Small intestine (tissue), 7 donors: ENCODE results near the gene PGAM2. TPM values are rescaled to one million over a fixed set of nuclear protein-coding genes. Genes with fewer than 3 reads are reported as not detected.

ENCODE experiments used
- DNase-seq, 2 donors: peaks; one replicate each; pipeline versions ENCODE4 v3.0.0 to v3.0.0-alpha.2; 2013
- FAIRE-seq: peaks from 2 replicates; lab custom pipeline; 2012; peaks lifted over from hg19 to GRCh38; lab: Jason Lieb, UNC
- H3K27ac ChIP-seq, 3 donors: one replicate each; pipeline ENCODE4 v1.5.1; 2013; ENCODE audit warnings: low read length in 2 of 3, mild to moderate bottlenecking in 2 of 3, control low read depth in 1 of 3, inconsistent platforms in 1 of 3, low read depth in 1 of 3, moderate library complexity in 1 of 3
- H3K27me3 ChIP-seq, 3 donors: one replicate each; pipeline ENCODE4 v1.6.1; 2013; ENCODE audit warnings: low read length in 3 of 3, inconsistent platforms in 1 of 3; ENCODE audit not compliant: control insufficient read depth in 3 of 3, insufficient read depth in 3 of 3
- H3K36me3 ChIP-seq, 3 donors: one replicate each; pipeline ENCODE4 v1.6.1; 2013; ENCODE audit warnings: low read length in 3 of 3, inconsistent platforms in 1 of 3, low read depth in 1 of 3, mild to moderate bottlenecking in 1 of 3, moderate library complexity in 1 of 3; ENCODE audit not compliant: control insufficient read depth in 3 of 3, insufficient read depth in 2 of 3
- H3K4me1 ChIP-seq, 3 donors: one replicate each; pipeline ENCODE4 v1.6.1; 2013; ENCODE audit warnings: low read length in 2 of 3, inconsistent platforms in 1 of 3, low read depth in 1 of 3, mild to moderate bottlenecking in 1 of 3, moderate library complexity in 1 of 3; ENCODE audit not compliant: control insufficient read depth in 3 of 3, insufficient read depth in 2 of 3
- H3K4me3 ChIP-seq, 3 donors: one replicate each; pipeline ENCODE4 v1.5.1; 2013; ENCODE audit warnings: low read length in 3 of 3, control low read depth in 1 of 3, inconsistent platforms in 1 of 3, low read depth in 1 of 3, mild to moderate bottlenecking in 1 of 3, moderate library complexity in 1 of 3
- H3K9me3 ChIP-seq, 2 donors: one replicate each; pipeline ENCODE4 v1.6.1; 2013; ENCODE audit warnings: low read depth in 1 of 2, low read length in 1 of 2; ENCODE audit not compliant: control insufficient read depth in 2 of 2, insufficient read depth in 1 of 2
- WGBS, 3 donors: extraction: QIAGEN DNeasy Blood & Tissue Kit; methylation state at CpG; one replicate each; pipeline ENCODE4 v1.1.7; 2013; 5-methylcytosine and 5-hydroxymethylcytosine counted together
- polyA plus RNA-seq, 4 donors: library from polyadenylated mRNA; stranded (reverse) in 3 of 4; unstranded in 1 of 4; fragments of 200-250 nt in 3 of 4; fragments of 120-200 nt in 1 of 4; gene quantifications; one replicate each; pipeline versions ENCODE4 v1.2.1 to v1.2.3, GENCODE V29; 2013
- donor health status: healthy with polysubstance abuse.
- donor health status: control.
- donor health status: control.
- donor health status: Bipolar disorder and iron deficiency.
- donor health status: healthy.

Gene PGAM2
- polyA plus RNA-seq, 4 donors: 1.00 to 5.7 (median 2.1) TPM

DNA sequence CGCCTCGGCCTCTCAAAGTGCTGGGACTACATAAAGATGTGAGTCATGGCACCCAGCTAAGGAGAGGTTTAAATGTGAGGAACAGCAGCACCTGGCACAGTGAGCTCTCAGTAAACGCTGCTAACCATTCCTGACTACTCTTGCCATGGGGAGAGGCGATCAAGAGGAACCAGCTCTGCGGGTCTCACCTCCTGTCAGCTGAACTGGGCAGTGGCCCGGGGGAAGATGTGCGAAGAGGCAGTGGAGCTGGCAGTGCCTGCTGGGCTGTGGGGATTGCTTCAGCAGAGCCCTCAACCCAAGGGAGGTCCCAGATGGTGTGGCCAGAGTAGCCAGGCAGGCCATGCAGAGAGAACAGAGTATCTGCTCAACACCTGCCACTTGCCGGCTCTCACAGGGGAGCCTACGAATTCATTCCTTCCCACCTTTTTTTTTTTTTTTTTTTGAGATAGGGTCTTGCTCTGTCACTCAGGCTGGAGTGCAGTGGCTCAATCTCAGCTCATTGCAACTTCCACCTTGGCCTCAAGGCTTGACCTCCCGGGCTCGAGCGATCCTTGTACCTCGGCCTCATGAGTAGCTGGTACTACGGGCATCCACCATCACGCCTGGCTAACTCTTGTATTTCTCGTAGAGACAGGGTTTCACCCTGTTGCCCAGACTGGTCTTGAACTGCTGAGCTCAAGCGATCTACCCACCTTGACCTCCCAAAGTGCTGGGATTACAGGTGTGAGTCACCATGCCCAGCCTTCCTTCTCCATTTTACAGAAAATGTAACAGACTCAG lies 10.1 kb upstream of the PGAM2 start:
- DNase-seq (no peak), FAIRE-seq (no peak)
- WGBS, 3 donors: 91 to 93% (median 92%) methylated on average over 16 to 17 of the region's 17 CpGs
- Histone ChIP-seq H3K4me3 (no peak overlapping the region), H3K4me1 (peaks cover 0 to 13% (median 9%) of the 10 kb centered on the region in 3 donors), H3K36me3 (peaks cover 9 to 86% (median 18%) of the 10 kb centered on the region in 3 donors), H3K27me3 (no peaks in the 10 kb centered on the region), H3K27ac (peak overlapping the region in 1 of 3 donors; percentile 61), H3K9me3 (no peaks in the 10 kb centered on the region)

DNA sequence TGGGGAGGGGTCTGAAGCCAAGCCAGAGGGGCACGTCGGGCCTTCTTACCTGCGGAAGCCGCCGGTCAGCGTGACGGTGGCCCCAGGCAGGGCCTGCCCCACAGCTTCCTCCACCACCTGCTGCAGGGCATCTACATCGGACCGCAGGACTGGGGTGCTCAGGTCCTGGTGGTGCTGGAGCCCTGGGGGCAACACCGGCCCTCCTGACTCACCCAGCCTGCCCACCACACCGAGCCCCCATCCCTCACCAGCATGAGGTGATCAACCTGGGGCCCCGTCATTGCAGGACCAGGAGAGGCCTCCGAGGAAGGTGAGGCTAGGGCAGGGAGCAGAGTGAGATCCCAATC lies 9.0 kb upstream of the PGAM2 start:
- FAIRE-seq (no peak), DNase-seq (no peak)
- Histone ChIP-seq H3K9me3 (no peaks in the 10 kb centered on the region), H3K27me3 (no peaks in the 10 kb centered on the region), H3K4me3 (no peak overlapping the region), H3K27ac (peak overlapping the region in 2 of 3 donors; percentile 50 to 86), H3K36me3 (peaks cover 6 to 75% (median 16%) of the 10 kb centered on the region in 3 donors), H3K4me1 (peaks cover 0 to 13% (median 9%) of the 10 kb centered on the region in 3 donors)
- WGBS, 3 donors: 81 to 95% (median 86%) methylated on average over 11 to 13 of the region's 13 CpGs

DNA sequence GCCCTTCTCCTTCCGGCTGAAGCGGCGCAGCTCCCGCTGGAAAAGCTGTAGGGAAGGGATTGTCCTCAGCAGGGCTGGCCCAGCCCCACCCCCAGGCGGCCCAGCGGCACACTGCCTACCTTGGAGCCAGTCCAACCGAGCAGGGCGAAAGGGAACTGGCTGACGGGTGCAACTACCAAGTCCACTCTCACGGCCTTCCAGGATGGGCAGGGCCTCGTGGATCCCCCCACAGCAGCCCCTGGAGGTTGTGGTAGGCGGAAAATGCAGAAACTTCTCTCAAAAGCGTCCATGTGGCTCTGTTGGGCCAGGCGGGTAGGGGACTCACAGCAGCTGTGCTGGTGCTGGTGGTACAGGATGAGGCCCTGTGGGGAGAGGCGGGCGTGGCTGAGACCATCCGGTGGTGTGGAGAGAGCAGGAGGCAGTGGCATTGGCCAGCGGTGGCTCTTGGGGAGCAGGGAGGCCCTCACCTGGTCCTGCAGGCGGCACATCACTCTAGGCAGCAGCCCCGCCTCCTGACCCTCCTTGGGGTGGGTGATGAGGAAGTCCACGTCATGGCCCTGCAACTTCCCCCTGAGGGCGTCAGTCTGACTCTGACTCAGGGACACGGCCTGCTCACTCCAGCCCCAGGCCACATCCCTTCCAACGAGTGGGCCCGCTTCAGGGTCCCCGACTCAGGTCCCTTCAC lies 8.4 kb upstream of the PGAM2 start:
- FAIRE-seq: no peak
- H3K27ac ChIP-seq: peak overlapping the region in 2 of 3 donors; percentile 50 to 86
- peaks cover 0 to 13% (median 9%) of the 10 kb centered on the region in 3 donors for H3K4me1 ChIP-seq
- no peak overlapping the region for H3K4me3 ChIP-seq
- peaks cover 5 to 70% (median 16%) of the 10 kb centered on the region in 3 donors for H3K36me3 ChIP-seq
- no peaks in the 10 kb centered on the region for H3K27me3 ChIP-seq
- no peaks in the 10 kb centered on the region for H3K9me3 ChIP-seq
- 33 to 57% (median 44%) methylated on average over 25 to 26 of the region's 26 CpGs for WGBS, 3 donors
- peak in 1 of 2 donors; percentile 92 for DNase-seq

DNA sequence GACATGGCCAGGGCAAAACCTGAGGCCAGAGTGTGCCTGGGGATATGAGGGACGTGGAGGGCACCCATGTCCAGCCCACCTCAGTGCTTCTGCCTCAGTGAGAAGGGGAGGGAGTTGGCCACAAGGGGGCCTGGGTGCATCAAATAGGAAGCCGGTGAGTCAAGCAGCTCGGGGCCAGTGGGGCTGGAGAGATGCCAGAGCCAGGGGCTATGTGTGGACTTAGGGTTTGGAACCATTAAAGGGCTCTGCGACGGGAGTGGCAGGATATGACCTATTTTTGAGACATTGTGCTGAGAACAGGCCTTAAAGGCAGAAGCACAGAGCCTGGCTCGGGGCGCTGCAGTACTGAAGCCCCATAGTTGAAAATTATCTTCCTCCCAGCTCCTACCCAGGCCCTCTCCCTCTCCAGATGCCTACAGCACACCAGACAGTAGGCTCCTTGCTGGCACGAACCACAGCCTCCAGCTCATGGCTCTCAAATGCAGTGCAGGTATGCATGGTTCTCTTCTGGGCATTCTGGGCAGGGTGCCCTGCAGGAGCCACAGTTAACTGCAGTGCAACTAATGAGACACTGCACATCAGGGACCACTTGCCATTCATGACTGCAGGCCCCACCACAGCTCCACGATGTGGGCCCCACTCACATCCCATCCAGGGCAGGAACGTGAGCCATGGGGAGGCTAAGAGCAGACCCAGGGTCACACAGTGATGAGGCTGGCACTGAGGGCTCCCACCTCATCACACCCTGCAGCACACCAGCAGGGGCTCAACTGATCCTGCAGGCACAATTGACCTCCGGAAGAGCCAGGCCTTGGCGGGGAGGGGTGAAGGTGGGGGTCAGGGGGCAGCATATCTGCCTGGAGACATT lies 7.2 kb upstream of the PGAM2 start:
- WGBS, 3 donors: 52 to 61% (median 61%) methylated on average over 12 of the region's 12 CpGs

DNA sequence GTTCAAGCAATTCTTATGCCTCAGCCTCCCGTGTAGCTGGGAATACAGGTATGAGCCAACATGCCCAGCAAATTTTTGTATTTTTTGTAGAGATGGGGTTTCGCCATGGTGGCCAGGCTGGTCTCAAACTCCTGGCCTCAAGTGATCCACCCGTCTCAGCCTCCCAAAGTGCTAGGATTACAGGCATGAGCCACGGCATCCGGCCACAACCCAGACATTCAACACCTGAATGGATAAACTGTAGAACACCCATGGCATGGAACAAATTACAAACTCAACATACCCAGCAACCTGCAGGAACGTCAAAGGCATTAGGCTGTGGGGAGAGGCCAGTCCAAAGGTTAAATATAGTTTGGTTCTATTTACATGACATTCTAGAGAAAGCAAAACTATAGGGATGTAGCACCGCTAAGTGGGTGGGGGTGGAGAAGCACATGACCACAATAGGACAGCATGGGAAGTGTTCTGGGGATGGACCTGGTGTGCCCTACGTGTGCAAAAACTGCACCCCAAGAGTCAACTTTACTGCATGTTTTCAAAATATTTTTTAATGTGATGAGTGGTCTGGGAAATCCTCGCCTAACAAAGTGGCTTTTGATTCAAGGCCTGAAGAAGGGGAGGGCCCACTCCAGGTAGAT lies 6.5 kb upstream of the PGAM2 start:
- H3K9me3 ChIP-seq: no peaks in the 10 kb centered on the region
- peak overlapping the region in 2 of 3 donors; percentile 22 to 37 for H3K27ac ChIP-seq
- H3K4me1 ChIP-seq: peaks cover 0 to 14% (median 9%) of the 10 kb centered on the region in 3 donors
- no peak overlapping the region for H3K4me3 ChIP-seq
- no peaks in the 10 kb centered on the region for H3K27me3 ChIP-seq
- peaks cover 5 to 50% (median 11%) of the 10 kb centered on the region in 3 donors for H3K36me3 ChIP-seq
- FAIRE-seq (no peak), DNase-seq (peak; percentile 66 to 68)
- 36 to 59% (median 50%) methylated on average over 9 of the region's 9 CpGs for WGBS, 3 donors

More for the DNA sequence above, 7.2 kb upstream of the PGAM2 start:
- peaks cover 5 to 57% (median 13%) of the 10 kb centered on the region in 3 donors for H3K36me3 ChIP-seq
- H3K9me3 ChIP-seq: no peaks in the 10 kb centered on the region
- no peak overlapping the region for H3K4me3 ChIP-seq
- H3K27ac ChIP-seq: peak overlapping the region; percentile 8 to 86 (median 37)
- H3K27me3 ChIP-seq: no peaks in the 10 kb centered on the region
- no peak for FAIRE-seq
- H3K4me1 ChIP-seq: peaks cover 0 to 13% (median 9%) of the 10 kb centered on the region in 3 donors
- DNase-seq: peak; percentile 50 to 59

DNA sequence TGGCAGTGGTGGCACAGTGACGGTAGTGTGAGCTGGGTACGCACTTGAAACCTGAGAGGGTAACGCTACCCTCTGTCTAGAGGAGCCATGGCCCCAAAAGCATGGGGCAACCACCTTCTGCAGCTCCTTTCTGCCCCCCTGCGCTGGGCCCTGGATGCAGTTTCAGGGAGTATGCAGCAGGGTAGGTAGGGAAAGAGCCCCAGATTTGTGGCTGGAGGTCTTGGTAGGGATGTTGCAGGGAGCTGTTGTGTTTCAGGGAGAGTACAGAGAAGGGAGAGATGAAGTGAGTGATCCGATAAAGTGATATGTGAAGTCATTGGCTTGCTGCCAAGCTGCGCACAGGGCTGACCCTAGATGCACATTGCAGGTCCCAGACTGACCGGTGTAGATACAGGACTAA lies 2.7 kb upstream of the PGAM2 start:
- Histone ChIP-seq H3K27ac (no peak overlapping the region), H3K36me3 (peaks cover 0 to 15% (median 6%) of the 10 kb centered on the region in 3 donors), H3K4me1 (peaks cover 0 to 34% (median 3%) of the 10 kb centered on the region in 3 donors), H3K9me3 (no peaks in the 10 kb centered on the region), H3K4me3 (no peak overlapping the region), H3K27me3 (peaks cover 0 to 19% (median 0%) of the 10 kb centered on the region in 3 donors)
- DNase-seq (no peak), FAIRE-seq (no peak)
- WGBS, 3 donors: 60 to 70% (median 68%) methylated on average over 7 of the region's 7 CpGs

DNA sequence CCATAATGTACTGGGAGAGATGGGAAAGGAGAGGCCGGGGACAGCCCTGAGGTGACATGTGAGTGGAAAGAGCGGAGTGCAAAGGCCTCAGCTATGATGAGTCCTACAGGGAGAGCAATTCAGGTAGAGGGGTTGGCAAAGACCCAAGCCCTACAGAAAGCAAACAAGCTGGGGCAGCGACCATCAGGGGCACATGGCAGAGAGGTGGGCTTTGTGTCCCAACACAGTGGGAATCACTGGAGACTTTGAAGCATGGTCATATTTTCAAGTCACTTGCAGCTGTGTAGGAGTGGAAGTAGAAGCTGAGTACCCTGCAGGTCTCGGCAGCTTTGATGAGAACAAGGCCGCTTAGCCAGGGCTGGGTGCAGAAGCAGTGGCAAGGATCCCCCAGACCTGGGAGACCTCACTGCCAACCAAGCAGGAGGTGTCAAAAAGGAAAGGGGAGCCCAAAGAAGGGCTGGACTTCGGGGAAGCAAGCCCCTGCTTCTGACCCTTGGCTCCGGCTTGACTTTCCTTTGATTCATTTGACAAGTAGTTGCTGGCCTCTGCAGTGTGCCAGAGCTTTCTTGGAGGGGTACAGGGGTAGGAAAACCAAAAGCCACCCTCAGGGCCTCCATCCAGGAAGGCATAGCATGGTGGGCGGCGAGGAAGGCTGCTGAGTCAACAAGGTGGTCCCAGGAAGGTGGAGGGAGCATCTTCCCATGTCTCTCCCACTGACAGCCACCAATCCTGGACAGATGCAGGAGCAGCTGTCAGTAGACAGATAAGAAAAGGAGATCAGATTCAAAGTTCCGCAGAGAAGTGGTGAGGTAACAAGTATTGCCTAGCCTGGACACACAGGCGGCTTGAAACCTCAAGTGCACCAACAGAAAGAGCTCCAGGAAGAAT lies 1.9 kb upstream of the PGAM2 start:
- no peak for FAIRE-seq
- no peaks in the 10 kb centered on the region for H3K9me3 ChIP-seq

More for the DNA sequence above, 1.9 kb upstream of the PGAM2 start:
- Histone ChIP-seq H3K27ac (no peak overlapping the region), H3K27me3 (peaks cover 0 to 19% (median 0%) of the 10 kb centered on the region in 3 donors), H3K4me3 (no peak overlapping the region), H3K4me1 (peaks cover 0 to 28% (median 0%) of the 10 kb centered on the region in 3 donors), H3K36me3 (peaks cover 0 to 13% (median 0%) of the 10 kb centered on the region in 3 donors)
- DNase-seq: no peak
- WGBS, 3 donors: 66 to 80% (median 74%) methylated on average over 11 of the region's 11 CpGs
